ENCODE measurements around the gene HOXB3. TPM values are rescaled to one million over a fixed set of nuclear protein-coding genes. Genes with fewer than 3 reads are reported as not detected.

HOXB3 gene
- total RNA-seq, 1 experiment from 2014 or later: 6.0 TPM

GRCh38 chr17:48593840-48594537, 3.9 kb upstream of the HOXB3 start:
- peaks cover 13% of the 10 kb centered on the region for H3K4me1 ChIP-seq (ENCODE audit: insufficient read depth, low read length)
- no peaks in the 10 kb centered on the region for H3K27me3 ChIP-seq (ENCODE audit: low read length)
- H2AFZ ChIP-seq (ENCODE audit: low read length): peak overlapping the region; percentile 48
- no peak overlapping the region for H3K9ac ChIP-seq (ENCODE audit: low read length)
- H3K79me2 ChIP-seq (ENCODE audit: low read length): peaks cover 25% of the 10 kb centered on the region
- H3K4me3 ChIP-seq (ENCODE audit: low read length): peak overlapping the region; percentile 4; the same call in 1 of the 2 replicates
- peak; percentile 88 for DNase-seq
- no peak overlapping the region for H3K27ac ChIP-seq (ENCODE audit: low read length)
- TF ChIP-seq EZH2phosphoT487 (IDR thresholded peaks at IDR 0.05; ENCODE audit: borderline replicate concordance, low read length): no peak
- TF ChIP-seq CTCF (conservative IDR thresholded peaks at IDR 0.05; ENCODE audit: low read depth, low read length): peak; percentile 97
- no peak for TF ChIP-seq EZH2 (IDR thresholded peaks at IDR 0.05; ENCODE audit: low read length, unreplicated experiment)
- CTCF ChIA-PET: interaction anchor here (0.5 to 1.2 kb wide), 6 partner anchors 108 to 857 kb away, joined by 3 to 10 read pairs (median 6); no protein-coding TSS in a partner anchor
- BruUV-seq (replicated peaks): no TSS peak
- POLR2A ChIA-PET (ENCODE audit: unreplicated experiment): interaction anchor here (0.5 kb wide), 1 partner anchor 32 kb away, joined by 3 read pairs; the partner anchor contains the start of gene HOXB9
- no peaks in the 10 kb centered on the region for H3F3A ChIP-seq (ENCODE audit: low read length, unreplicated experiment)
- no peaks in the 10 kb centered on the region for H3K36me3 ChIP-seq (ENCODE audit: low read depth, low read length)
- no peaks in the 10 kb centered on the region for H3K9me3 ChIP-seq (ENCODE audit: low read length)
- ATAC-seq: peak; percentile 56
- peak overlapping the region; percentile 48 for H3K4me2 ChIP-seq (ENCODE audit: low read length)
- peaks cover 7% of the 10 kb centered on the region for H4K20me1 ChIP-seq (ENCODE audit: low read length)
- intact Hi-C loops (cut with micrococcal nuclease): loop anchor here (2.0 kb wide), 1 partner anchor 243 kb away; no protein-coding TSS in a partner anchor
- no peaks in the 10 kb centered on the region for H3K9me2 ChIP-seq (replicated peaks; ENCODE audit: low read length)

GRCh38 chr17:48593126-48593829, 3.2 kb upstream of the HOXB3 start, which contains the start of gene HOXB5:
TSS of gene HOXB5 (minus strand) at chr17:48593779. CDS start at chr17:48593682, 97 bp downstream.
- ChIA-PET POLR2A (ENCODE audit: unreplicated experiment) (interaction anchor here (0.5 kb wide), 1 partner anchor 33 kb away, joined by 3 read pairs; the partner anchor contains the start of gene HOXB9), CTCF (interaction anchor here (0.5 to 1.2 kb wide), 6 partner anchors 107 to 858 kb away, joined by 3 to 14 read pairs (median 6); no protein-coding TSS in a partner anchor)
- no peak for DNase-seq
- Histone ChIP-seq H3K27ac (ENCODE audit: low read length) (no peak within 1 kb of the TSS), H3K9ac (ENCODE audit: low read length) (no peak within 1 kb of the TSS), H3K9me2 (replicated peaks; ENCODE audit: low read length) (no peaks in the 10 kb centered on the region), H3K79me2 (ENCODE audit: low read length) (peaks cover 18% of the 10 kb centered on the region), H3K27me3 (ENCODE audit: low read length) (no peaks in the 10 kb centered on the region), H3F3A (ENCODE audit: low read length, unreplicated experiment) (no peaks in the 10 kb centered on the region), H3K4me2 (ENCODE audit: low read length) (peak within 1 kb of the TSS; percentile 48), H4K20me1 (ENCODE audit: low read length) (peaks cover under 1% of the 10 kb centered on the region; the same call in 1 of the 2 replicates), H3K4me3 (ENCODE audit: low read length) (peak within 1 kb of the TSS; percentile 4; the same call in 1 of the 2 replicates), H2AFZ (ENCODE audit: low read length) (peak within 1 kb of the TSS; percentile 48), H3K36me3 (ENCODE audit: low read depth, low read length) (no peaks in the 10 kb centered on the region), H3K4me1 (ENCODE audit: insufficient read depth, low read length) (peaks cover 6% of the 10 kb centered on the region), H3K9me3 (ENCODE audit: low read length) (no peaks in the 10 kb centered on the region)
- ATAC-seq: no peak
- no peak for TF ChIP-seq CTCF (conservative IDR thresholded peaks at IDR 0.05; ENCODE audit: low read depth, low read length)
- no TSS peak for BruUV-seq (replicated peaks)
- intact Hi-C loops (cut with micrococcal nuclease): no loop called here
